GM23248 (cell line): ENCODE measurements around the gene CHST12. TPM values are rescaled to one million over a fixed set of nuclear protein-coding genes. Genes with fewer than 3 reads are reported as not detected.
A peak's percentile ranks its signal among the peaks of the same experiment; 100 is the strongest.

Source experiments
- DNase-seq: peaks from one replicate; pipeline ENCODE4 v3.0.0-alpha.2; 2015
- H2AFZ ChIP-seq: fragments of 200-600 bp; sonication (generic); 2 replicates; pipeline ENCODE4 v1.6.1; 2016; ENCODE audit warnings: antibody characterized with exemption
- H3F3A ChIP-seq: fragments of 200-600 bp; sonication (generic); 2 replicates; pipeline ENCODE4 v1.6.1; 2016; ENCODE audit warnings: mild to moderate bottlenecking, antibody characterized with exemption, mixed run types; ENCODE audit not compliant: insufficient read depth
- H3K27ac ChIP-seq: fragments of 200-600 bp; sonication (generic); 2 replicates; pipeline ENCODE4 v1.5.1; 2016; ENCODE audit warnings: mild to moderate bottlenecking
- H3K27me3 ChIP-seq: fragments of 200-600 bp; sonication (generic); replicated peaks from 2 replicates; pipeline ENCODE4 v1.6.1; 2016; ENCODE audit warnings: mild to moderate bottlenecking; ENCODE audit not compliant: insufficient read depth
- H3K36me3 ChIP-seq: fragments of 200-600 bp; sonication (generic); 2 replicates; pipeline ENCODE4 v1.6.1; 2016; ENCODE audit warnings: low read depth, mild to moderate bottlenecking
- H3K4me1 ChIP-seq: fragments of 200-600 bp; sonication (generic); 2 replicates; pipeline ENCODE4 v1.6.1; 2016; ENCODE audit warnings: mild to moderate bottlenecking; ENCODE audit not compliant: insufficient read depth
- H3K4me2 ChIP-seq: fragments of 200-600 bp; sonication (generic); one replicate; pipeline ENCODE4 v1.6.1; 2016; ENCODE audit warnings: mild to moderate bottlenecking; ENCODE audit not compliant: unreplicated experiment
- H3K4me3 ChIP-seq: fragments of 200-600 bp; sonication (generic); 2 replicates; pipeline ENCODE4 v1.5.1; 2016; ENCODE audit warnings: mild to moderate bottlenecking
- H3K79me2 ChIP-seq: fragments of 200-600 bp; sonication (generic); 2 replicates; pipeline ENCODE4 v1.6.1; 2016; ENCODE audit warnings: mild to moderate bottlenecking; ENCODE audit not compliant: insufficient read depth
- H3K9ac ChIP-seq: fragments of 200-600 bp; sonication (generic); 2 replicates; pipeline ENCODE4 v1.6.1; 2016; ENCODE audit warnings: mild to moderate bottlenecking
- H3K9me2 ChIP-seq: fragments of 200-600 bp; sonication (generic); 2 replicates; pipeline ENCODE4 v1.6.1; 2016; ENCODE audit warnings: mixed run types, mild to moderate bottlenecking, moderate library complexity; ENCODE audit not compliant: insufficient read depth
- H3K9me3 ChIP-seq: fragments of 200-600 bp; sonication (generic); one replicate; pipeline ENCODE4 v1.6.1; 2017; ENCODE audit warnings: low read depth
- H4K20me1 ChIP-seq: fragments of 200-600 bp; sonication (generic); 2 replicates; pipeline ENCODE4 v1.6.0; 2016; ENCODE audit not compliant: insufficient read depth
- EZH2 ChIP-seq: fragments of 200-600 bp; sonication (generic); IDR thresholded peaks from 2 replicates; pipeline ENCODE4 v1.6.1; 2018; ENCODE audit warnings: antibody characterized with exemption, mild to moderate bottlenecking; ENCODE audit not compliant: insufficient read depth, poor library complexity, severe bottlenecking
- EZH2phosphoT487 ChIP-seq: fragments of 200-600 bp; sonication (generic); IDR thresholded peaks from 2 replicates; pipeline ENCODE4 v1.6.1; 2018; ENCODE audit warnings: antibody characterized with exemption, moderate library complexity, mild to moderate bottlenecking, low read depth; ENCODE audit not compliant: insufficient read depth
- WGBS, 2 experiments: methylation state at CpG; one replicate each; pipeline ENCODE4 v1.1.6; 2015 to 2017; ENCODE audit warnings: low lambda C conversion rate in 2 of 2, low coverage in 1 of 2; ENCODE audit errors: missing lambda C conversion rate in 2 of 2; 5-methylcytosine and 5-hydroxymethylcytosine counted together
- in situ Hi-C: fragments of 300-500 bp; cut with MboI; formaldehyde crosslinking; loops from 2 replicates; pipeline ENCODE4 v1.15.0; 2020
- polyA plus RNA-seq: library from polyadenylated mRNA; unstranded; fragments of >200 nt; fragmentation: Nextera tagmentation; extraction: Ambion mirVana; gene quantifications from 2 replicates; pipeline ENCODE4 v1.2.1, GENCODE V29; 2016
- total RNA-seq: library from RNA; depleted of rRNA; stranded (reverse); fragments of >200 nt; shearing (Covaris generic); gene quantifications from 2 replicates; pipeline ENCODE4 v1.2.3, GENCODE V29; 2014

CHST12 gene
- total and polyA plus RNA-seq, 2 experiments from 2014 or later: 10.6 to 33.7 TPM

- peak; percentile 60 for DNase-seq
- Histone ChIP-seq H4K20me1 (no peaks in the 10 kb centered on the region), H3K9ac (no peak overlapping the region), H3K27me3 (no peaks in the 10 kb centered on the region), H3K9me2 (no peaks in the 10 kb centered on the region), H3K4me1 (0 out of 2 replicates have a peak, but pooled peaks cover 9% of the 10 kb centered on the region), H3F3A (peaks cover under 1% of the 10 kb centered on the region; the same call in 1 of the 2 replicates), H3K36me3 (no peaks in the 10 kb centered on the region), H2AFZ (no peak overlapping the region), H3K79me2 (no peaks in the 10 kb centered on the region), H3K4me2 (no peak overlapping the region), H3K9me3 (no peaks in the 10 kb centered on the region), H3K4me3 (no peak overlapping the region), H3K27ac (no peak overlapping the region)
- TF ChIP-seq EZH2phosphoT487: no peak
- TF ChIP-seq EZH2: no peak
- in situ Hi-C loops: no loop called here
- WGBS, 2 experiments: 35 to 37% methylated on average over 9 to 11 of the region's 11 CpGs
These were observed 90.1 kb downstream of the CHST12 start for GRCh38 chr7:2493205-2494164.

GRCh38 chr7:2494191-2495130 is 91.0 kb downstream of the CHST12 start:
- Histone ChIP-seq H3K27me3 (no peaks in the 10 kb centered on the region), H3F3A (no peaks in the 10 kb centered on the region), H3K36me3 (no peaks in the 10 kb centered on the region), H3K9me2 (no peaks in the 10 kb centered on the region), H3K79me2 (no peaks in the 10 kb centered on the region), H3K9me3 (no peaks in the 10 kb centered on the region), H3K4me1 (0 out of 2 replicates have a peak, but pooled peaks cover 6% of the 10 kb centered on the region), H4K20me1 (no peaks in the 10 kb centered on the region), H3K27ac (no peak overlapping the region), H3K9ac (no peak overlapping the region), H2AFZ (no peak overlapping the region), H3K4me2 (no peak overlapping the region), H3K4me3 (no peak overlapping the region)
- TF ChIP-seq EZH2 (no peak), EZH2phosphoT487 (no peak)
- no peak for DNase-seq
- in situ Hi-C loops: no loop called here
- WGBS, 2 experiments: 54% methylated on average over 26 to 27 of the region's 32 CpGs

GRCh38 chr7:2495418-2496299 is 92.2 kb downstream of the CHST12 start:
- no peaks in the 10 kb centered on the region for H4K20me1 ChIP-seq
- no peaks in the 10 kb centered on the region for H3K9me3 ChIP-seq
- no peak overlapping the region for H2AFZ ChIP-seq
- no peak overlapping the region for H3K27ac ChIP-seq
- H3K4me1 ChIP-seq: 0 out of 2 replicates have a peak, but pooled peaks cover 6% of the 10 kb centered on the region
- no peak overlapping the region for H3K4me2 ChIP-seq
- no peaks in the 10 kb centered on the region for H3K9me2 ChIP-seq
- whole genome bisulfite sequencing, 2 experiments: 54 to 62% methylated on average over 13 to 25 of the region's 25 CpGs
- no peaks in the 10 kb centered on the region for H3K36me3 ChIP-seq
- H3K4me3 ChIP-seq: no peak overlapping the region
- no peak for DNase-seq
- no peaks in the 10 kb centered on the region for H3F3A ChIP-seq
- in situ Hi-C loops: no loop called here
- H3K79me2 ChIP-seq: no peaks in the 10 kb centered on the region
- no peak overlapping the region for H3K9ac ChIP-seq
- no peaks in the 10 kb centered on the region for H3K27me3 ChIP-seq
- no peak for TF ChIP-seq EZH2
- TF ChIP-seq EZH2phosphoT487: no peak
